ENCODE results near the gene EPG5.
A peak's percentile ranks its signal among the peaks of the same experiment; 100 is the strongest.

Gene EPG5

DNA sequence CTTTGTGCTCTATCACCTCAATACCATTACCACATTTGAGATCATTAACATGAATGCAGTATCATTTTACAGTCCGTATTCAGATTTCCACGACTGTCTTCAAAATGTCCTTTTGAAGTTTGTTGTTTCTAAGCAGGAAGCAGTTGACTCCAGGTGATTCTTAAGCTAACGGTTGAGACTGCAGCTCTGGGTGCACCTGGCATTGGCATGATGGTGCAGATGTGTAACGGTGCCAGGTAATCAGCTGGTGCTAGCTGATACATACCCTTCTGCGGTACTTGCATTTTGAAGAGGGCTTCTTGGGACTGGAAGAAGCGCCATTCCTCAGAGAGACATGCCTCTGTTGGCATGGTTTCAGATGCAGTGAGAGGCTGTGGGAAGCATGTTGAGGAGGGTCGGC lies 122.2 kb downstream of the EPG5 start:
- TF ChIP-seq, protein P1, sequence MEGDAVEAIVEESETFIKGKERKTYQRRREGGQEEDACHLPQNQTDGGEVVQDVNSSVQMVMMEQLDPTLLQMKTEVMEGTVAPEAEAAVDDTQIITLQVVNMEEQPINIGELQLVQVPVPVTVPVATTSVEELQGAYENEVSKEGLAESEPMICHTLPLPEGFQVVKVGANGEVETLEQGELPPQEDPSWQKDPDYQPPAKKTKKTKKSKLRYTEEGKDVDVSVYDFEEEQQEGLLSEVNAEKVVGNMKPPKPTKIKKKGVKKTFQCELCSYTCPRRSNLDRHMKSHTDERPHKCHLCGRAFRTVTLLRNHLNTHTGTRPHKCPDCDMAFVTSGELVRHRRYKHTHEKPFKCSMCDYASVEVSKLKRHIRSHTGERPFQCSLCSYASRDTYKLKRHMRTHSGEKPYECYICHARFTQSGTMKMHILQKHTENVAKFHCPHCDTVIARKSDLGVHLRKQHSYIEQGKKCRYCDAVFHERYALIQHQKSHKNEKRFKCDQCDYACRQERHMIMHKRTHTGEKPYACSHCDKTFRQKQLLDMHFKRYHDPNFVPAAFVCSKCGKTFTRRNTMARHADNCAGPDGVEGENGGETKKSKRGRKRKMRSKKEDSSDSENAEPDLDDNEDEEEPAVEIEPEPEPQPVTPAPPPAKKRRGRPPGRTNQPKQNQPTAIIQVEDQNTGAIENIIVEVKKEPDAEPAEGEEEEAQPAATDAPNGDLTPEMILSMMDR (IDR thresholded peaks at IDR 0.05; ENCODE audit: low read depth, low read length) = no peak
- H3K4me3 ChIP-seq (replicated peaks in 1 of 2; ENCODE audit: low read depth in 2 of 2, low read length in 2 of 2) = no peak overlapping the region
- DNase-seq (ENCODE audit: low read depth in 2 of 2) = no peak

DNA sequence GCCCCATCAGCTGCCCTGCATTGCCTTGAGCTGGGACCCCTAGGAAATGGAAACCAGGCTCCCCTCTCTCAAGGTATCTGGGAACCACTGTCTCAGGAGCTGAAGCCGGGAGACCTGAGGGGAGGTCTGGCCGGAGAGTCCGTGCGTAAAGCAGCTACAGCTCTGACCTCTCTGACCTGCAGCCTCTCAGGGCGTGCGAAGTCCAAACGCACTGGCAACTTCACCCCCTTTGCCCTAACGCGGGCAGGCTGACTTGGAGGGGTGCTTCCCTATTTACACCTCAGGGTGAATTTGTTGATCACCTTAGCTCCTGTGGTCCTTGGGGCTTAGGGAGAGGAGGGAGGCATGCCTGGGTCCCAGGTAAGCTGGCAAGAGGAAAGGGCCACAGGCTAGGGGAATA lies 124.1 kb downstream of the EPG5 start:
- no peak overlapping the region for H3K4me3 ChIP-seq (replicated peaks in 1 of 2; ENCODE audit: low read depth in 2 of 2, low read length in 2 of 2)
- DNase-seq (ENCODE audit: low read depth in 2 of 2) = no peak
- TF ChIP-seq, protein P1 (IDR thresholded peaks at IDR 0.05; ENCODE audit: low read depth, low read length) = no peak

DNA sequence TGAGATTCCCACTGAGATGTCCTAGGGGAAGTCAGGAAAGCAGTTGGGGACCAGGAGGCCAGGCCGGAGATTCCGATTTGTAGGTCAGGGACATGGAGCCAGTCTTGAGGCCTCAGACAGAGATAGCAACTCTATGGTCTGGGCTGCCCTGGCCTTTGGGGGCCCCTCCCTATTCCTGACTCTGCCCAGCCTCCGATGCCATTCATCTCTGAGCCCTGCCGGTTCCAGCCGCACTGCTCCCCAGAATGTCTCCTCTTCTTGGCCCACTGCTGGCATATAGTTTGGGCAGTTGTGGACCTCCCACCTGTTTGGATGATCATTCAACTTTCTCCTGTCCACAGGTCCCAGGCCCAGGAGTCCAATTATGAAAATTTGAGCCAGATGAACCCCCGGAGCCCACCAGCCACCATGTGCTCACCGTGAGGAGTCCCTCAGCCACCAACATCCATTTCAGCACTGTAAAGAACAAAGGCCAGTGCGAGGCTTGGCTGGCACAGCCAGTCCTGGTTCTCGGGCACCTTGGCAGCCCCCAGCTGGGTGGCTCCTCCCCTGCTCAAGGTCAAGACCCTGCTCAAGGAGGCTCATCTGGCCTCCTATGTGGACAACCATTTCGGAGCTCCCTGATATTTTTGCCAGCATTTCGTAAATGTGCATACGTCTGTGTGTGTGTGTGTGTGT lies 125.2 kb downstream of the EPG5 start:
- H3K4me3 ChIP-seq (replicated peaks in 1 of 2; ENCODE audit: low read depth in 2 of 2, low read length in 2 of 2) = no peak overlapping the region
- no peak for DNase-seq (ENCODE audit: low read depth in 2 of 2)
- TF ChIP-seq, protein P1 (IDR thresholded peaks at IDR 0.05; ENCODE audit: low read depth, low read length) = no peak

DNA sequence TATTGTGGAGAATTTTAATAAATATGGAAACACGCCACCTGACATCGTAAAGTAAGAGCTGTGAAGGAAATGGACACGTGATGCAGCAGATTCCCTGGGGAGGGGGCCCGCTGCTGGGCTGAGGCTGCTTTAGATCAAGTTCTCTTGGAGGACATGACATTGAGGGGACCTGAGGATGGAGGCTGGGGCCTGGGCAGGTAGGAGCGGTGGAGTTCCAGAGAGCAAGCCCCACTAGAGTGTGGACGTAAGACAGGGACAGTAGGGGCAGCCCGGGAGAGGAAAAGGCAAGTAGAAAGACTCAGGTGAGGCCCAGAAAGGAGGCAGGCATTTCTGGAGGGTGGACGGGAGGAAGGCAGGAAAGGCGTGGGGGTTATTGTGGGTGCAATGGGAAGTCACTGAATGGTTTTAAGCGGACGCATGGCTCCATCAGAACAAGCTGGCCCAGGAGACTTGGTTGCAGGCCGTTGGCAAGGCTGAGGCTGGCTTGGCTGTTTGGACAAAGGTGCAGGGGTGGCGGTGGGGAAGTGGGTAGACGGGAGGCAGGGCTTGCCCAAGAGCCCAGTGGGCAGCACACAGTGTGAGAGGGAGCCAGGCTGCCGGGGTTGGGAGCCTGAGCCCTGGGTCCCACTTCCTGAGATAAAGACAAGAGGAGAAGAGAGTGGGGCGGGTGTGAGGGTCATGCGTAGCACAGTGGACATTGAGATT lies 125.9 kb downstream of the EPG5 start:
- TF ChIP-seq, protein P1 (IDR thresholded peaks at IDR 0.05; ENCODE audit: low read depth, low read length) = no peak
- DNase-seq (ENCODE audit: low read depth in 2 of 2) = no peak
- no peak overlapping the region for H3K4me3 ChIP-seq (replicated peaks in 1 of 2; ENCODE audit: low read depth in 2 of 2, low read length in 2 of 2)

DNA sequence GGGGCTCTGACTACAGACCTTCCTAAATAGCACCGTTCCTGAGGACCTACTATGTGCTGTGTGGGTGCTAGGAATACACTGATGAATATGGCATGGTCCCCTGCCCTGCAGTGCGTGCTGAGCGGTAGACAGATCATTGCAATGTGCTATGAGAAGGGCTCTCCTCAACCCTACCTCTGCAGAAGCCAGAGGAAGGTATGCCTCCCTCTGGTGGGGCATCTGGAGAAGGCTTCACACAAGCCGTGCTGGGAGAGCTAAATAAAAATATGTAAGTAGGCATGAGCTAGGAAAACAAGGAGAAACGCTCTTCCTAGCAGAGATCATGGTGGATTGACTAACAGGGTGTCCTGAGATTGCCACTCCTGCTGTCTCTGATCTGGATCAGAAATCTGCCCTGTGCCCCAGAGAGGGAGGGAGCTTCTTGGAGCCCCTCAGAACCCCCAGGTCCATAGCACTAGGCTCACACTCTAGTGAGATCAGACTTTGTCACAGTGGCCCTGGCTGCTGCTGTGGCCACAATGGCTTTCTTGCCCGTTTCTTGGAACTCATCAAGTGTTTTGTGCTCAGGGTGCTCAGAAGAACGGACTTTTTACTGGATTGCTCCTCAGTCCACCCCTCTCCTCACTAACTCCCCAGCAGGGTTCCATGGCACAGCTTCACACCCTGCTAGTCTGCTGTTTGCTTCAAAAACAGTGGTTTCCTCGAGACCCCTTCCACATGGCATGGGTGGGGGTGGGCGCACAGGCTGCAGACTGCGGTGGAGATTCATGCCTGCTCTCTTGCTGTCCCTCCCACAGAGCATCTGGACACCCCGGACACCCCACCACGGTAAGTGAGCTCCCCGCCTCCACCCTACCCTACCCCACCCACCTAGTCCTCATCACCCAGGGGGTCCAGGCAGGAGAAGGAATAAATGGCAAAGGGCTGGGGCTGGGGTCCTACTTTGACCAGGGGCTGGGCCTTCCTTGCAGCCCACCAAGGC lies 127.4 kb downstream of the EPG5 start:
- peak; percentile 86 to 87 for DNase-seq (ENCODE audit: low read depth in 2 of 2)
- no peak overlapping the region for H3K4me3 ChIP-seq (replicated peaks in 1 of 2; ENCODE audit: low read depth in 2 of 2, low read length in 2 of 2)
- TF ChIP-seq, protein P1 (IDR thresholded peaks at IDR 0.05; ENCODE audit: low read depth, low read length) = peak; percentile 86

DNA sequence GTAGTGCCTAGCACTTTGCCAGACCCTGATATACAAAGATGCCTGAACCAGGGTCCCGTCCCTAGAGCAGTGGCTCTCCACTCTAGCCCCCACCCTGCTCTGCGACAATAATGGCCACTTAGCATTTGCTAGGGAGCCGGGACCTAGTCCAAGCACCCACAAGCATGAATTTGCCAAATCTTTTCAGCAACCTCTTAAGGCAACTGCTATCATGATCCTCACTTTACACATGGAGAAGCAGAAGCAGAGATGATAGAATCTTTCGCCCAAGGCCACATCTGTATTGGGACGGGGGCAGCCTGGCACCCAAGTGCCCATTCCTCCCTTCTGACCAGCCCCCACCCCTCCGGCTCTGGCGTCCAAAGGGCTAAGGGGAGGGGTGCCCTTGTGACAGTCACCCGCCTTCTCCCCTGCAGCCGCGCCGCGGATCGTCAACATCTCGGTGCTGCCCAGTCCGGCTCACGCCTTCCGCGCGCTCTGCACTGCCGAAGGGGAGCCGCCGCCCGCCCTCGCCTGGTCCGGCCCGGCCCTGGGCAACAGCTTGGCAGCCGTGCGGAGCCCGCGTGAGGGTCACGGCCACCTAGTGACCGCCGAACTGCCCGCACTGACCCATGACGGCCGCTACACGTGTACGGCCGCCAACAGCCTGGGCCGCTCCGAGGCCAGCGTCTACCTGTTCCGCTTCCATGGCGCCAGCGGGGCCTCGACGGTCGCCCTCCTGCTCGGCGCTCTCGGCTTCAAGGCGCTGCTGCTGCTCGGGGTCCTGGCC lies 128.6 kb downstream of the EPG5 start:
- no peak for DNase-seq (ENCODE audit: low read depth in 2 of 2)
- no peak overlapping the region for H3K4me3 ChIP-seq (replicated peaks in 1 of 2; ENCODE audit: low read depth in 2 of 2, low read length in 2 of 2)
- TF ChIP-seq, protein P1 (IDR thresholded peaks at IDR 0.05; ENCODE audit: low read depth, low read length) = no peak
